Neutrophil (primary cell): ENCODE results near the gene TMEM236.

ENCODE experiments used
- H3K27ac ChIP-seq: fragments of 200-600 bp; sonication (generic); 2 replicates; pipeline ENCODE4 v1.5.1; 2016; ENCODE audit warnings: mild to moderate bottlenecking, moderate library complexity
- H3K27me3 ChIP-seq: fragments of 200-600 bp; sonication (generic); 2 replicates; pipeline ENCODE4 v1.6.0; 2016; ENCODE audit warnings: mild to moderate bottlenecking
- H3K36me3 ChIP-seq: fragments of 200-600 bp; sonication (generic); 2 replicates; pipeline ENCODE4 v1.5.1; 2017
- H3K4me1 ChIP-seq, 2 experiments: fragments of 200-600 bp in 1 of 2; sonication (generic) in 1 of 2; 1 replicate in 1 of 2; 2 replicates in 1 of 2; pipeline versions ENCODE4 v1.5.1 to v1.6.1; 2013 to 2016; ENCODE audit warnings: low read depth in 1 of 2, low read length in 1 of 2, mild to moderate bottlenecking in 1 of 2, moderate library complexity in 1 of 2; ENCODE audit not compliant: control insufficient read depth in 1 of 2, insufficient read depth in 1 of 2
- H3K4me3 ChIP-seq, 2 experiments: fragments of 200-600 bp in 1 of 2; sonication (generic) in 1 of 2; 1 replicate in 1 of 2; 2 replicates in 1 of 2; pipeline ENCODE4 v1.5.1; 2013 to 2016; ENCODE audit warnings: low read depth in 1 of 2, low read length in 1 of 2, mild to moderate bottlenecking in 1 of 2, moderate library complexity in 1 of 2
- H3K9me3 ChIP-seq: fragments of 200-600 bp; sonication (generic); 2 replicates; pipeline ENCODE4 v1.5.1; 2016
- TF ChIP-seq, protein P1 (sequence below): fragments of 200-600 bp; sonication (generic); IDR thresholded peaks from 2 replicates; pipeline ENCODE4 v1.5.1; 2016; ENCODE audit warnings: antibody characterized with exemption

TMEM236 gene

DNA sequence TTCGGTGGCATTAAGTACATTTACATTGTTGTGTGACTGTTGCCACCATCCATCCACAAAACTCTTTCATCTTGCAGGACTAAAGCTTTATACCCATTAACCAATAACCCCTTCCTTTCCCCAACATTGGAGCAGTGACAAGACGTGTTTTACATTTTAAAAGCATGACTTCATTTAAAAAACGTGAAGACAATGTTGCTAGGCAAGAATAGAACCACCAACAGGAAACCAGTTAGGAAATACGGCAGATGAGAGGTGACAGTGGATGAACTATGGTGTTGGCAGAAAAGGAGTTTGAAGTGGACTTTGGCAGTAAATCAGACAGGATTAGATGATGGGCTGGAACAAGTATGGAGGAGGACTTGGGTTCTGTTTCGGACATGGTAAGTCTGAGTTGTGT is 17.0 kb downstream of the TMEM236 start:
- H3K36me3 ChIP-seq: no peaks in the 10 kb centered on the region
- H3K4me3 ChIP-seq: no peak overlapping the region
- no peaks in the 10 kb centered on the region for H3K4me1 ChIP-seq
- H3K27me3 ChIP-seq: no peaks in the 10 kb centered on the region
- no peak overlapping the region for H3K27ac ChIP-seq
- H3K9me3 ChIP-seq: no peaks in the 10 kb centered on the region
- TF ChIP-seq, protein P1, sequence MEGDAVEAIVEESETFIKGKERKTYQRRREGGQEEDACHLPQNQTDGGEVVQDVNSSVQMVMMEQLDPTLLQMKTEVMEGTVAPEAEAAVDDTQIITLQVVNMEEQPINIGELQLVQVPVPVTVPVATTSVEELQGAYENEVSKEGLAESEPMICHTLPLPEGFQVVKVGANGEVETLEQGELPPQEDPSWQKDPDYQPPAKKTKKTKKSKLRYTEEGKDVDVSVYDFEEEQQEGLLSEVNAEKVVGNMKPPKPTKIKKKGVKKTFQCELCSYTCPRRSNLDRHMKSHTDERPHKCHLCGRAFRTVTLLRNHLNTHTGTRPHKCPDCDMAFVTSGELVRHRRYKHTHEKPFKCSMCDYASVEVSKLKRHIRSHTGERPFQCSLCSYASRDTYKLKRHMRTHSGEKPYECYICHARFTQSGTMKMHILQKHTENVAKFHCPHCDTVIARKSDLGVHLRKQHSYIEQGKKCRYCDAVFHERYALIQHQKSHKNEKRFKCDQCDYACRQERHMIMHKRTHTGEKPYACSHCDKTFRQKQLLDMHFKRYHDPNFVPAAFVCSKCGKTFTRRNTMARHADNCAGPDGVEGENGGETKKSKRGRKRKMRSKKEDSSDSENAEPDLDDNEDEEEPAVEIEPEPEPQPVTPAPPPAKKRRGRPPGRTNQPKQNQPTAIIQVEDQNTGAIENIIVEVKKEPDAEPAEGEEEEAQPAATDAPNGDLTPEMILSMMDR: no peak

DNA sequence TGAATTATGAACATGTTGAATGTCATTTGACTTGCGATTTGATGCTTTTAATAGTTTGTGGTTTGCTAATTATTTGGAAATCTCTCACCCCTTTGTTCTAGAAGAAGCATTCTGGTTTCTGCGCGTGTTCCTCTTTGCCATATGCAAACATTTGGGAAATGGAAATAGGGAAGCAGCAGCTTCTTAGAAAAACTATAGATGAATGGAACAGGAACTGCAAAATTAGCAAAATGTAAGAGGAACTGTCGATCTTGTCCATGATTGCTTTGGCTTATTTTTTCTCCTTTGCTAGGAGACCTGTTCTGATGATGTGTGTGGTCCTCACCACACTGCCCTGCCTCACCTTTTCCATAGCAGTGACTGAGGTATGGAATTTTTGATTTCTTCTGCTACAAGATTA is 19.0 kb downstream of the TMEM236 start:
- H3K27me3 ChIP-seq: no peaks in the 10 kb centered on the region
- H3K36me3 ChIP-seq: no peaks in the 10 kb centered on the region
- H3K9me3 ChIP-seq: no peaks in the 10 kb centered on the region
- H3K4me1 ChIP-seq: no peaks in the 10 kb centered on the region
- TF ChIP-seq, protein P1: no peak
- no peak overlapping the region for H3K4me3 ChIP-seq
- no peak overlapping the region for H3K27ac ChIP-seq

DNA sequence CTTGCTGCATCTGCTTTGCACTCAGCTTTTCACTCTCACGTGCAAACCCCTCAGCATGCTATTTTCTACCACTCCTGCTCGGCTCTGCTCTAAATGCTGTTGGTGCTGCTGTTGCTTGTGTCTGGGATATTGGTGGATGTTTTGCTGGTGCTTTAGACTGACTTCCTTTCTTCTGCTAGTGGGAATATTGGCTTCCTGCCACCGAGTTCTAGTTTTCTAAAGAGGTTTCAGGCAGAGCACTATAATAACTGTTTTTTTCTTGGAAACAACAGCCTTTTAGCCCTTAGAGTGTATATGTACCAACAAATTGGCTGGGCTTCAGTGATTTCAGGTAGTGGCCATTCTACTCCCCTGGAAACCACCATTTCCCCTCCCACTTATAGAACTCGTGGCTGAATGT is 27.8 kb downstream of the TMEM236 start:
- Histone ChIP-seq H3K4me3 (no peak overlapping the region), H3K27me3 (no peaks in the 10 kb centered on the region), H3K9me3 (no peaks in the 10 kb centered on the region), H3K36me3 (no peaks in the 10 kb centered on the region), H3K27ac (no peak overlapping the region), H3K4me1 (peaks cover 0 to 6% of the 10 kb centered on the region in 2 experiments)
- TF ChIP-seq, protein P1: no peak

DNA sequence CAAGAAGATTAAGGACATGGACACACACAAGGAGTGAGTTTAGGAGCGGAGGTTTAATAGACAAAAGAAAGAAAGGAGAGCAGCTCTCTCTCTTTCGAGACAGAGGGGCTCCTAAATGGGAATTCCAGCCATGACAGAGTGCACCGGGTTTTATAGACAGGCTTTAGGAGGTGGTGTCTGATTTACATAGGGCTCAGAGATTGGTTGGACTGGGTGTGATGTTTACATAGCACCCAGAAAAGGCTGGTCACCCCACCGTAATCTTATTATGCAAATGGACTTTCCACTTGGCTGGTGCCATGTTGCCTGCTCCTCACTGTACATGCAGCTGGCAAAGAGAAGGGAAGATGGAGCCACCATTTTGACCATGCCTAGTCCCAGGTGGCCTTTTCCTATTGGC is 28.7 kb downstream of the TMEM236 start:
- TF ChIP-seq, protein P1: no peak
- Histone ChIP-seq H3K4me3 (no peak overlapping the region), H3K27ac (no peak overlapping the region)

DNA sequence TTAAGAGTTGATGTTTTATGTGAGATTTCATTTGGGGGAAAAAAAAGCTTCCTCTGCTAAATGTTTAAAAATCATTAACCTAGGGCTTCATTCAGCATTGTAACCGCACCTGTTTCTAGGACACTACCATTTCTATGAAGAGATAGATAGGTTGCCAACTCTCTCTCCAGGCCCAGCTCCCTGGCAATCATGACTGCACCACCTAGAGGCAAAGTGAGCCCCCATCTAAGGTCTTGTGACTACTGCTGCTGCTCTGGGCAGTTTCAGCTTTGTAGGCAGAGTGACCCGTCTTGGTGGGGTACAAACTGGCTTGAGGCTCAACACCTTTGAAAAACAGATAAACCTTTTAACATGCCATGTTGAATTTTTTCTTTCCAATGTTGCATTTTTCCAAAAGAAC is 29.9 kb downstream of the TMEM236 start:
- TF ChIP-seq, protein P1: no peak
- Histone ChIP-seq H3K36me3 (no peaks in the 10 kb centered on the region), H3K27me3 (no peaks in the 10 kb centered on the region), H3K4me1 (peaks cover 9 to 15% of the 10 kb centered on the region in 2 experiments), H3K9me3 (no peaks in the 10 kb centered on the region), H3K4me3 (no peak overlapping the region), H3K27ac (no peak overlapping the region)

More for the DNA sequence above, 28.7 kb downstream of the TMEM236 start:
- no peaks in the 10 kb centered on the region for H3K27me3 ChIP-seq
- peaks cover 3 to 13% of the 10 kb centered on the region in 2 experiments for H3K4me1 ChIP-seq
- H3K9me3 ChIP-seq: no peaks in the 10 kb centered on the region
- no peaks in the 10 kb centered on the region for H3K36me3 ChIP-seq
